ENCODE data around the gene HS3ST6.

The HS3ST6 gene

DNA sequence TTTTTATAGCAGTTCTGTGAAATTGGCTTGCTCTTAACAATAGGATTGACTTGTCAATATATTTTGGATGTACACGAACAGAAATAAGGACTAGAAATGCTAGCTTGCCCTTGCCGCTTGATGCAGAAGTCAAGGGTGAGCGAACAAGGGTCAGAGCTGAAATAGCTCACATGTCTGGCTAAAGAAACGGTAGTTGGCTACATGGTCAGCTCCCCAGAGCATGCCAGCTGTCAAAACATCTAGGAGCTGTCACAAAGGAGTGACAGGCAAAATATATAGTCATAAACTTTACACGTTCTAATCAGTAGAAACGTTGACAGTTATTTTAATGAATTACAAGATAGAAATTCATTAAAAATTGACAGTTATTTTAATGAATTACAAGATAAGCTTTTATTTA, 43.4 kb downstream of the HS3ST6 start:
- FAIRE-seq: no peak

DNA sequence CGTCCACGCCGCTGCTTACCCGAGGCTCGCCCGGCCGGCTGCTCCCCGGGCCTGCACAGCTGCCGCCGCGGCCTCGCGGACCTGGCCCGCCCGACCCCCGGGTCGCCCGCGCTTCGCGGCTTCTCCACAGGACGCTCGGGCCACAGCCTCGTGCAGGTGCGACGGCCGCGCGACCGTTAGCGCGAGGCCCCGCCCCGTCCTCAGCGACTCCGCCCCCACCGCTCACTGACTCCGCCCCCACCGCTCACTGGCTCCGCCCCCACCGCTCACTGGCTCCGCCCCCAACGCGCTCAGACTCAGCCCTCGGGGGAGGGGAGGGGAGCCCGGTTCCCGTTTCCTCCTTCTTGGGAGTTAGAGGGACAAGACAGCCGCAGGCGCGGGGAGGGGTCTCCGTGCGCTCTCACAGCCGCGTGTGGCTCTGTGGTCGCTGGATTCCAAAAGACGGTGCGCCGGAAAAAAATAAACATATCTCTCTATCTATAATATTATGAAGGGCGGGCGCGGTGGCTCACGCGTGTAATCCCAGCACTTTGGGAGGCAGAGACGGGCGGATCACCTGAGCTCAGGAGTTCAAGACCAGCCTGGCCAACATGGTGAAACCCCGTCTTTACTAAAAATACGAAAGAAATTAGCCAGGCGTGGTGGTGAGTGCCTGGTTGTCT, 46.1 kb downstream of the HS3ST6 start, which contains the start of gene MEIOB:
TSS of gene MEIOB (minus strand) at position 191 of the 662 bp plus-strand sequence. CDS start 3,989 bp downstream, outside the sequence.
- no peak for FAIRE-seq

DNA sequence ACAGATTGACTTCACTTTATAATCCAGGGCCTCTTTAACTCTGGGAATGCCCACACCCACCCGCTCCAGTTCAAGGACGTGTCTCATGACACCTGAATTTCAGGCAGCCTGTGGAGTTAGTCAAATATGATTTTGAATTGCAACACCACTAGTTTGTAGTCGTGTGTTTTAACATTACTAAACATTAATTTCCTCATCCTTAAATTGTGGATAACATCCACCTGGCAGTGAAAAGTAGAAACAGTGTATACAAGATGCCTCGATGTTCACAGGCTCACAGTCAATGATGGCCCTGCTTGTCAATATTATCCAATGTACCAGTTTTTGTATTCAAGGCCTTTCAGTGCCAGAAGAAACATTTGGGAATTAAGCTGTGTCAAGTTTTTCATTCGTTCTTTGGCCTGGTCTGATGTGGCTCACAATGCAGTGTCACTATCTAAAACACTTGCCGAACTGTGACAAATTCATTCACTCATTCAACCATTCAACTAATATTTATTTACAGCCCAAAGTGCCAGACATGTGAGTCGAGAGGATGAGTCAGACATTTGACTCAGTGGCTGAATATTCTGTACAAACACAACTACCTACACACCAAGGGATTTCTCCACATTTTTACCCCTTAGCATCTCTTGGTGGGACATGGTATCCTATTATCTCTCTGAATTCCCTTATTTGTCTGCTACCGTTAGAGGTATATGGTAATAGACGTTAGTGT, 47.7 kb downstream of the HS3ST6 start:
- FAIRE-seq: peak; percentile 92

DNA sequence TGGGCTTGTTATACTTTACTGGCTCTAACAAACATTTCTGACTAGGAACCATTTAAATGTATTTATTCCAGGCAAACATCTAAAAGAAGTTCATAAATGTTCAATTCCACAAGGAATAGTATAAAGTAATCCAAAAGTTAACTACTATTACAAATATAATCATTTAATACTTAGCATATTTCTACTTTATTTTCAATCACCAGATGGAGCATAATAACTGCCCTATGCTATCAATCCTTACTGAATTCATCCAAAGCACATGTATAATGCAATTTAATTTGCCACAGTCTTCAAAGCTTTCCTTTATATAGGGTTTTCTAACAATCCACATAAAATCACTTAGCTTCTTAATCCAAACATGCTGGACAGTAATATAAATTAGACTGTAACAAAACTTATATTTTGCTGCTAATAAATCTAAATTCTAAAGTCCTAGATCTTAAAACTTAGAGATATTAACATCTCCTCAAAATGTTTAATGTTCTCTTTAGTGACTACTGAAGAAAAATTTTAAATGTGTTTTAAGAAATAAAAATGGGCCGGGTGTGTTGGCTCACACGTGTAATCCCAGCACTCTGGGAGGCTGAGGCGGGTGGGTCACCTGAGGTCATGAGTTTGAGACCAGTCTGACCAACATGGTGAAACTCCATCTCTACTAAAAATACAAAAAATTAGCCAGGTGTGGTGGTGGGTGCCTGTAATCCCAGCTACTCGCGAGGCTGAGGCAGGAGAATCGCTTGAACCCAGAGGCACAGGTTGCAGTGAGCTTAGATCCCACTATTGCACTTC, 52.1 kb downstream of the HS3ST6 start:
- no peak for FAIRE-seq

DNA sequence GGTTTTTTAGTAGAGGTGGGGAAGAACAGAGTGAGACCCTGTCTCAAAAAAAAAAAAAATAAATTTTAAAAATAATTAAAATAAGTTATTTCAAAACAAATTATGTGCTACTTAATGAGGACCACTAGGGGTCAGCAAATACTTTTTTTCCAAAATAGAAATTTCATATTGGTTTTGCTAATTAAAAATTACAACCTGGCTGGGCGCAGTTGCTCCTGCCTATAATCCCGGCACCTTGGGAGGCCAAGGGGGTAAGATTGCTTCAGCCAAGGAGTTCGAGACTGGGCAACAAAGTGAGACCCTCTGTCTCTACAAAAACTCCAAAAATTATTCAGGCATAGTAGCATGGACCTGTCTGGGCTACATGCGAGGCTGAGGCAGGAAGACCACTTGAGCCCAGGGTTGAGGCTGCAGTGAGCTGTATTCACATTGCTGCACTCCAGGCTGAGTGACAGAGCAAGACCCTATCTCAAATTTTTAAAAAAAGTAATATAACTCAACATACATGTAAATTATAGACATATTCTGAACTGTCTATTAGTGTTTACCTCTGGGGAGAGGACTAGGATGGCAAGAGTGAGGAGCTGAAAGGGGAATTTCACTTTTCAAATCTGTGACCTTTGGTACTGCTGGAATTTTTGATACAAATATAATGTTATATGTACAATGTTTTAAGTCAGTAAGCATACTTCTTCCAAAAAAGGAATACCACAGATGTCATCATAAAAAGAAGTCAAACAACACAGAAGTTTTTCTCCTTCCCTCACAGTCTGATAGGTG, 54.3 kb downstream of the HS3ST6 start:
- FAIRE-seq: peak; percentile 94

DNA sequence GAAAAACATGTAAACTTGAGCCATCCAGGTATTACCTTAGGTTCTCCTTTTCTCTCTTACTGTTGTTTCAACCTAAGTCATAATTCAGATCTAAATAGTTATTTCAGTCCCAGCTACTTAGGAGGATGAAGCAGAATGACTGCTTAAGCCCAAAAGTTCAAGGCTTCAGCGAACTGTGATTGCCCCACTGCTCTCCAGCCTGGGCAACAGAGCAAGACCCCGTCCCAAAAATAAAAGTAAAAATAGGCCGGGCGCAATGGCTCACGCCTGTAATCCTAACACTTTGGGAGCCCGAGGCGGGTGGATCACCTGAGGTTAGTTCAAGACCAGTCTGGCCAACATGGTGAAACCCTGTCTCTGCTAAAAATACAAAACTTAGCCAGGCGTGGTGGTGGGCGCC, 55.8 kb downstream of the HS3ST6 start:
- no peak for FAIRE-seq

DNA sequence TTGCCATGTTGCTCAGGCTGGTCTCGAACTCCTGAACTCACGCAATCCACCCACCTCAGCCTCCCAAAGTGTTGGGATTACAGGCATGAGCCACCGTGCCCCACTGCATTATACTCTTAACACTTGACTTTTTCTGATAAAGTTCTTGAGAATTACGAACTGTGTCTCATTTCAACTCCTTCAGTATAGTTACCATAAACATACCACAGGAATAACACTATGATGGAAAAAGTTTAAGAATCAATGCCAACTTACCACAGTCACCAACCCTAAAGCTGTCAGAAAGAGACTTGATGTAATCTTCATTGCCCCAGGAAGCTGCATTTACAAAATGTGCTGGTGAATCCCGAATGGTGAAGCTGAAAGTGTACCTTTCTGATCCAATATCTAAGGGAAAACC, 56.5 kb downstream of the HS3ST6 start:
- no peak for FAIRE-seq
